ENCODE data around the gene PTPN4. TPM values are rescaled to one million over a fixed set of nuclear protein-coding genes. Genes with fewer than 3 reads are reported as not detected.

The PTPN4 gene
- total and polyA plus RNA-seq, 9 of the 15 experiments (the other 6 are each of a cell fraction or from before 2014, with no cell fraction given) = 5.0 to 32.8 (median 27.3) TPM

DNA sequence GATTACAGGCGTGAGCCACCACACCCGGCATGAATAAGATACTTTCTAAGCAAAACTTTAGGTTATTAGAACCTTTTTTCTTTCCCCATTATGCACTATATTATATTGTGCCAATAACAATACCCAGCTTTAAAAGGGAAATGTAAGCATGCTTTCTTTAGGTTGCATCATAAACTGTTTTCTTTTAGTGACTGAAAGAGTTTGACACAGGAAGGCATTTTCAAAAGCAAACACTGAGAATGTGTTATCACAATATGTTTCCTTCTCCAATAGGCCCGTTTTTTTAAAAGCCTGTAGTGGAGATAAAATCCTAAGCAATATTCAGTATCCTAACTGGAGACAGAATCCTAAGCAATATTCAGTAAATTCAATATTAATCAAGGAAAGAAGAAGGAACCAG, 236.4 kb downstream of the PTPN4 start (continued):
- TF ChIP-seq TEAD1 (CRISPR knock-in tag; IDR thresholded peaks at IDR 0.05) (no peak), NR1H2 (CRISPR knock-in tag; IDR thresholded peaks at IDR 0.05) (no peak), EP300 (IDR thresholded peaks at IDR 0.05; ENCODE audit: low read length) (peak; percentile 48; the same call in 1 of the 2 replicates), PYGO2 (tag; IDR thresholded peaks at IDR 0.05) (no peak), ZNF644 (tag; IDR thresholded peaks at IDR 0.05; ENCODE audit: low read depth) (no peak), FOXM1 (IDR thresholded peaks at IDR 0.05; ENCODE audit: low read depth) (peak; percentile 69; the same call in 1 of the 2 replicates), FOXM1 (CRISPR knock-in tag; IDR thresholded peaks at IDR 0.05; ENCODE audit: low read depth) (no peak), NCOA6 (IDR thresholded peaks at IDR 0.05) (no peak), SOX6 (IDR thresholded peaks at IDR 0.05) (peak; percentile 46; the same call in 1 of the 2 replicates), POLR2AphosphoS2 (IDR thresholded peaks at IDR 0.05; ENCODE audit: low read length) (no peak)
- TF ChIP-seq, protein P1, sequence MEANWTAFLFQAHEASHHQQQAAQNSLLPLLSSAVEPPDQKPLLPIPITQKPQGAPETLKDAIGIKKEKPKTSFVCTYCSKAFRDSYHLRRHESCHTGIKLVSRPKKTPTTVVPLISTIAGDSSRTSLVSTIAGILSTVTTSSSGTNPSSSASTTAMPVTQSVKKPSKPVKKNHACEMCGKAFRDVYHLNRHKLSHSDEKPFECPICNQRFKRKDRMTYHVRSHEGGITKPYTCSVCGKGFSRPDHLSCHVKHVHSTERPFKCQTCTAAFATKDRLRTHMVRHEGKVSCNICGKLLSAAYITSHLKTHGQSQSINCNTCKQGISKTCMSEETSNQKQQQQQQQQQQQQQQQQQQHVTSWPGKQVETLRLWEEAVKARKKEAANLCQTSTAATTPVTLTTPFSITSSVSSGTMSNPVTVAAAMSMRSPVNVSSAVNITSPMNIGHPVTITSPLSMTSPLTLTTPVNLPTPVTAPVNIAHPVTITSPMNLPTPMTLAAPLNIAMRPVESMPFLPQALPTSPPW (CRISPR knock-in tag; IDR thresholded peaks at IDR 0.05) = no peak
- TF ChIP-seq, protein P2, sequence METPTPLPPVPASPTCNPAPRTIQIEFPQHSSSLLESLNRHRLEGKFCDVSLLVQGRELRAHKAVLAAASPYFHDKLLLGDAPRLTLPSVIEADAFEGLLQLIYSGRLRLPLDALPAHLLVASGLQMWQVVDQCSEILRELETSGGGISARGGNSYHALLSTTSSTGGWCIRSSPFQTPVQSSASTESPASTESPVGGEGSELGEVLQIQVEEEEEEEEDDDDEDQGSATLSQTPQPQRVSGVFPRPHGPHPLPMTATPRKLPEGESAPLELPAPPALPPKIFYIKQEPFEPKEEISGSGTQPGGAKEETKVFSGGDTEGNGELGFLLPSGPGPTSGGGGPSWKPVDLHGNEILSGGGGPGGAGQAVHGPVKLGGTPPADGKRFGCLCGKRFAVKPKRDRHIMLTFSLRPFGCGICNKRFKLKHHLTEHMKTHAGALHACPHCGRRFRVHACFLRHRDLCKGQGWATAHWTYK (CRISPR knock-in tag; IDR thresholded peaks at IDR 0.05) = no peak
- TF ChIP-seq, protein P3, sequence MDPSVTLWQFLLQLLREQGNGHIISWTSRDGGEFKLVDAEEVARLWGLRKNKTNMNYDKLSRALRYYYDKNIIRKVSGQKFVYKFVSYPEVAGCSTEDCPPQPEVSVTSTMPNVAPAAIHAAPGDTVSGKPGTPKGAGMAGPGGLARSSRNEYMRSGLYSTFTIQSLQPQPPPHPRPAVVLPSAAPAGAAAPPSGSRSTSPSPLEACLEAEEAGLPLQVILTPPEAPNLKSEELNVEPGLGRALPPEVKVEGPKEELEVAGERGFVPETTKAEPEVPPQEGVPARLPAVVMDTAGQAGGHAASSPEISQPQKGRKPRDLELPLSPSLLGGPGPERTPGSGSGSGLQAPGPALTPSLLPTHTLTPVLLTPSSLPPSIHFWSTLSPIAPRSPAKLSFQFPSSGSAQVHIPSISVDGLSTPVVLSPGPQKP (CRISPR knock-in tag; IDR thresholded peaks at IDR 0.05) = no peak

Measured in K562 (cell line).